Progenitor cell of endocrine pancreas (in vitro differentiated cells): ENCODE results near the gene FASLG. TPM values are rescaled to one million over a fixed set of nuclear protein-coding genes. Genes with fewer than 3 reads are reported as not detected.

Experiments used
- DNase-seq: peaks from one replicate; pipeline ENCODE4 v3.0.0; 2021; ENCODE audit warnings: low spot score; ENCODE audit not compliant: unreplicated experiment
- H3K27ac Mint-ChIP-seq: 2 replicates; pipeline ENCODE4 v1.8.0; 2021; ENCODE audit warnings: mild to moderate bottlenecking, moderate library complexity, mixed read lengths
- H3K27me3 Mint-ChIP-seq: 2 replicates; pipeline ENCODE4 v1.8.0; 2021; ENCODE audit warnings: mixed read lengths
- H3K36me3 Mint-ChIP-seq: 2 replicates; pipeline ENCODE4 v1.8.0; 2022; ENCODE audit warnings: mixed read lengths; ENCODE audit not compliant: insufficient read depth
- H3K4me1 Mint-ChIP-seq: 2 replicates; pipeline ENCODE4 v1.8.0; 2021; ENCODE audit warnings: low read depth, mixed read lengths
- H3K4me3 Mint-ChIP-seq: 2 replicates; pipeline ENCODE4 v1.8.0; 2021; ENCODE audit warnings: low read depth, mild to moderate bottlenecking, moderate library complexity, mixed read lengths
- H3K9me3 Mint-ChIP-seq: 2 replicates; pipeline ENCODE4 v1.8.0; 2021; ENCODE audit warnings: low read depth, mixed read lengths
- CTCF ChIP-seq: fragments of 200-600 bp; sonication (generic); IDR thresholded peaks from one replicate; pipeline ENCODE4 v1.5.0; 2021; ENCODE audit warnings: antibody characterized with exemption, mild to moderate bottlenecking; ENCODE audit not compliant: unreplicated experiment
- total RNA-seq: library from RNA; stranded (reverse); gene quantifications from 2 replicates; pipeline ENCODE4 v1.2.1, GENCODE V29; 2021

The FASLG gene
- total RNA-seq, 1 donor from 2014 or later: not detected

GRCh38 chr1:172670791-172671190 lies 11.9 kb downstream of the FASLG start:
- Mint-ChIP-seq H3K4me3 (no peak overlapping the region), H3K36me3 (no peaks in the 10 kb centered on the region), H3K27ac (no peak overlapping the region), H3K9me3 (no peaks in the 10 kb centered on the region), H3K4me1 (no peaks in the 10 kb centered on the region), H3K27me3 (no peaks in the 10 kb centered on the region)
- TF ChIP-seq CTCF: no peak
- no peak for DNase-seq

GRCh38 chr1:172671591-172671990 lies 12.7 kb downstream of the FASLG start:
- H3K36me3 Mint-ChIP-seq: no peaks in the 10 kb centered on the region
- no peak overlapping the region for H3K4me3 Mint-ChIP-seq
- H3K9me3 Mint-ChIP-seq: no peaks in the 10 kb centered on the region
- TF ChIP-seq CTCF: no peak
- no peak for DNase-seq
- no peaks in the 10 kb centered on the region for H3K27me3 Mint-ChIP-seq
- no peak overlapping the region for H3K27ac Mint-ChIP-seq
- H3K4me1 Mint-ChIP-seq: no peaks in the 10 kb centered on the region

- no peak for TF ChIP-seq CTCF
- no peaks in the 10 kb centered on the region for H3K27me3 Mint-ChIP-seq
- H3K27ac Mint-ChIP-seq: no peak overlapping the region
- no peaks in the 10 kb centered on the region for H3K36me3 Mint-ChIP-seq
- H3K9me3 Mint-ChIP-seq: no peaks in the 10 kb centered on the region
- no peak overlapping the region for H3K4me3 Mint-ChIP-seq
- DNase-seq: no peak
- H3K4me1 Mint-ChIP-seq: no peaks in the 10 kb centered on the region
Observed at GRCh38 chr1:172672720-172673119, 13.8 kb downstream of the FASLG start.

GRCh38 chr1:172673761-172674160 lies 14.9 kb downstream of the FASLG start:
- no peak overlapping the region for H3K27ac Mint-ChIP-seq
- H3K27me3 Mint-ChIP-seq: no peaks in the 10 kb centered on the region
- H3K36me3 Mint-ChIP-seq: no peaks in the 10 kb centered on the region
- H3K4me1 Mint-ChIP-seq: no peaks in the 10 kb centered on the region
- H3K4me3 Mint-ChIP-seq: no peak overlapping the region
- no peak for DNase-seq
- no peak for TF ChIP-seq CTCF
- H3K9me3 Mint-ChIP-seq: no peaks in the 10 kb centered on the region

- Mint-ChIP-seq H3K27ac (no peak overlapping the region), H3K4me3 (no peak overlapping the region), H3K9me3 (no peaks in the 10 kb centered on the region), H3K36me3 (no peaks in the 10 kb centered on the region), H3K27me3 (no peaks in the 10 kb centered on the region), H3K4me1 (peaks cover 4% of the 10 kb centered on the region)
- no peak for TF ChIP-seq CTCF
- DNase-seq: no peak
Observed at GRCh38 chr1:172674831-172675613, 16.1 kb downstream of the FASLG start.
